ENCODE measurements around the gene MAP7. TPM values are rescaled to one million over a fixed set of nuclear protein-coding genes. Genes with fewer than 3 reads are reported as not detected.

Gene MAP7
- total RNA-seq, 1 experiment from 2014 or later: 0.11 TPM

DNA sequence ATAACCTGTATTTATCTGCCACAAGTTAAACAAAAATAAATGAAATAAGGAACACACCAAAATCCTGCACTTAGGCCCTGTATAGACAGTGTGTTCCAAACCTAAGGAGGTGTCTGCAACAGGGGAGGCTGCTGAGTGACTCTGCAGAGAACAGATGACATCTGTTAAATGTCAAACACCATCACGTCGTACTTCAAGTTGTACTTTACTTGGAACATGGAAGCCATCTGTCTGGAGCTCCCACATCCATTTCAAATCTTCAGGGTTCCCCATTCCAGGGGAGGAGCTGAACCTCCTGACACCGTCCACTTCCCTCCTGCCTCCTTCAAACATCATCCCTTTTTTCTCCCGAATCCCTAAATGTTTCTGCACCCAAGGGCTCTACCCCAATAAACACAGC lies 1.8 kb upstream of the MAP7 start:
- Histone ChIP-seq H3K27ac (no peak overlapping the region), H3K4me3 (no peak overlapping the region), H3K36me3 (no peaks in the 10 kb centered on the region; the same call in 1 of the 2 replicates), H3K4me1 (replicated peaks) (peaks cover 15% of the 10 kb centered on the region), H3K9me3 (replicated peaks) (peaks cover 6% of the 10 kb centered on the region; the same call in 1 of the 2 replicates), H3K27me3 (replicated peaks) (peaks cover 50% of the 10 kb centered on the region)
- no peak for DNase-seq (ENCODE audit: low read depth in 1 of 2, low spot score in 2 of 2)

DNA sequence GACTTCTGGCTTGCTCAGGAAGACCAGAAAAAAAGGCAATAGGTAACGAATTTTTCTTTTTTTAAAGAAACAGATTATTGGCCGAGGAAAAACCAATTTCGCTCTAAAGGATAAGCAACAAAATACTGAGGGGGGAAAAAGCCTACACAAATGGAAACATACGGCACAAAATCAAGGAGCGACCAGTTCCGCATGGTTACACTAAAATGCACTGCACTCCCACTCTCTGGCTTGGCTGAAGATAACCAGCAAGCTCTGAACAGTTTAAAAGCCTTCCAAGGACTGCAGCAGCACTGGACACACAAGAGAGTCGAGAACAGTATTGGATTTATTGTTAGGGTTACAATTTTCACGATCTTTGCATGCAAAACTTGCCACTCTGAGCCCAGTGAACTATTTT lies 881 bp upstream of the MAP7 start:
- Histone ChIP-seq H3K27me3 (replicated peaks) (peaks cover 53% of the 10 kb centered on the region), H3K4me3 (no peak overlapping the region)
- DNase-seq (ENCODE audit: low read depth in 1 of 2, low spot score in 2 of 2): no peak

DNA sequence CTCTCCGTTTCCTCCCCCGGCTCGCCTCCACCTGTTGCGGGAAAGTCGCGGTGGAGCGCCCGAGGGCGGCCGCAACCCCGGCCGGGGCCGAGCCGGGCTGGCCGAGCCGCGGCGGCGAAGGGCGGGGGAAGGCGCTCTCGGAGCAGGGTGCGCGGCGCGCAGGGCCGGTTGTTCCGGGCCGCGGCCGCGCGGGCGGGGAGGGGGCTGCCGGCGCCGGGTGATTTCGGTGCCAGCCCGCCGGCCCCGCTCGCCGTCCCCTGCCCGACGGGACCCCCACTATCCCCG lies 235 bp downstream of the MAP7 start:
- H3K36me3 ChIP-seq: no peaks in the 10 kb centered on the region; the same call in 1 of the 2 replicates
- peaks cover 6% of the 10 kb centered on the region; the same call in 1 of the 2 replicates for H3K9me3 ChIP-seq (replicated peaks)
- DNase-seq (ENCODE audit: low read depth in 1 of 2, low spot score in 2 of 2): no peak
- H3K4me1 ChIP-seq (replicated peaks): peaks cover 15% of the 10 kb centered on the region
- peaks cover 53% of the 10 kb centered on the region for H3K27me3 ChIP-seq (replicated peaks)
- H3K27ac ChIP-seq: no peak overlapping the region
- H3K4me3 ChIP-seq: peak overlapping the region; percentile 56

More for the DNA sequence above, 881 bp upstream of the MAP7 start:
- Histone ChIP-seq H3K27ac (no peak overlapping the region), H3K36me3 (no peaks in the 10 kb centered on the region; the same call in 1 of the 2 replicates), H3K4me1 (replicated peaks) (peaks cover 15% of the 10 kb centered on the region), H3K9me3 (replicated peaks) (peaks cover 6% of the 10 kb centered on the region; the same call in 1 of the 2 replicates)

GRCh38 chr6:136549300-136550044 lies 750 bp downstream of the MAP7 start:
- peaks cover 15% of the 10 kb centered on the region for H3K4me1 ChIP-seq (replicated peaks)
- peaks cover 53% of the 10 kb centered on the region for H3K27me3 ChIP-seq (replicated peaks)
- peaks cover 6% of the 10 kb centered on the region; the same call in 1 of the 2 replicates for H3K9me3 ChIP-seq (replicated peaks)
- H3K4me3 ChIP-seq: peak overlapping the region; percentile 56
- no peak overlapping the region for H3K27ac ChIP-seq
- no peaks in the 10 kb centered on the region; the same call in 1 of the 2 replicates for H3K36me3 ChIP-seq
- no peak for DNase-seq (ENCODE audit: low read depth in 1 of 2, low spot score in 2 of 2)

GRCh38 chr6:136548582-136549299 lies 1.5 kb downstream of the MAP7 start:
- Histone ChIP-seq H3K4me3 (no peak overlapping the region), H3K4me1 (replicated peaks) (peaks cover 15% of the 10 kb centered on the region), H3K27me3 (replicated peaks) (peaks cover 53% of the 10 kb centered on the region), H3K9me3 (replicated peaks) (peaks cover 6% of the 10 kb centered on the region; the same call in 1 of the 2 replicates), H3K36me3 (no peaks in the 10 kb centered on the region; the same call in 1 of the 2 replicates), H3K27ac (no peak overlapping the region)
- DNase-seq (ENCODE audit: low read depth in 1 of 2, low spot score in 2 of 2): no peak

DNA sequence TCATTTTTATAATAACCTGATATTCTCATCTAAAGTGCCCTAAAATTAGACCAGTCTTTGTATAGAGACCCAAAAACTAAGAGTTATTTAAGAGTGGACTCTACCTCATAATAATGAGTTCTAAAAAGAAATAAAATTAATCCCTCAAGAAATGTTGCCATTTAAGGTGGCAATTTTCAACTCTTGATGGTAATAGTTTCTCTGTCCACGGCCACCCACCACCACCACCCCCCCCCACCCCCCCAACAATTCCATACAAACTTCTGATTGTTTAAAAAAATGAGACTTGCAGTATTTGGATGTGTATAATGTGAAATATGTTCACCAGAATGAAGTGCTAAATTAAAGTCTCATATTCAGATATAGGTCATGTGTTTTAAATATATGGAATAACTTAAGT lies 2.4 kb downstream of the MAP7 start:
- Histone ChIP-seq H3K27ac (no peak overlapping the region), H3K36me3 (no peaks in the 10 kb centered on the region; the same call in 1 of the 2 replicates), H3K4me3 (no peak overlapping the region), H3K4me1 (replicated peaks) (peaks cover 15% of the 10 kb centered on the region), H3K27me3 (replicated peaks) (peaks cover 50% of the 10 kb centered on the region), H3K9me3 (replicated peaks) (peaks cover 6% of the 10 kb centered on the region; the same call in 1 of the 2 replicates)
- no peak for DNase-seq (ENCODE audit: low read depth in 1 of 2, low spot score in 2 of 2)

DNA sequence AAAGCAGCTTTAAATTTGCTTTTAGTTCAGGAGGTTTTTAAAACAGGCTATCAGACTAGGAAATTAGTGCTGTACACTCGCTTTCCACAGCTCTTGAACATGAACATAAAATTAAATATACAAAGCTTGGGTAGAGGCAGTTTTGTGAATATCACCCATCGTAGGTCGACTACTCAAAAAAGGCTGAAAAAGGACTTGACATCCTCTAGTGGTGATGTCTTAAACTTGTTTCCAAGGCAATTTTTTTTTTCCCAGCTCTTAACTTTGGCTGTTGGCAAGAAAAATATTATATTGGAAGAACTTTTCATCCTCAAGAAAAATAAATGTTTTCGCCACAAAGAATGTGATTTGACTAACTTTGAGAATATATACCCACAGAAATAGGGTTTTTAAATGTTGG lies 2.9 kb downstream of the MAP7 start:
- Histone ChIP-seq H3K4me3 (no peak overlapping the region), H3K36me3 (no peaks in the 10 kb centered on the region; the same call in 1 of the 2 replicates), H3K27me3 (replicated peaks) (peaks cover 46% of the 10 kb centered on the region), H3K27ac (no peak overlapping the region), H3K4me1 (replicated peaks) (peaks cover 15% of the 10 kb centered on the region), H3K9me3 (replicated peaks) (peaks cover 6% of the 10 kb centered on the region; the same call in 1 of the 2 replicates)
- no peak for DNase-seq (ENCODE audit: low read depth in 1 of 2, low spot score in 2 of 2)

- peaks cover 15% of the 10 kb centered on the region for H3K4me1 ChIP-seq (replicated peaks)
- peaks cover 43% of the 10 kb centered on the region for H3K27me3 ChIP-seq (replicated peaks)
- no peaks in the 10 kb centered on the region; the same call in 1 of the 2 replicates for H3K36me3 ChIP-seq
- H3K4me3 ChIP-seq: no peak overlapping the region
- DNase-seq (ENCODE audit: low read depth in 1 of 2, low spot score in 2 of 2): no peak
- peaks cover 6% of the 10 kb centered on the region; the same call in 1 of the 2 replicates for H3K9me3 ChIP-seq (replicated peaks)
- no peak overlapping the region for H3K27ac ChIP-seq
Observed at GRCh38 chr6:136546331-136546730, 3.9 kb downstream of the MAP7 start.

GRCh38 chr6:136544326-136544725 lies 5.9 kb downstream of the MAP7 start:
- Histone ChIP-seq H3K9me3 (replicated peaks) (no peaks in the 10 kb centered on the region), H3K27me3 (replicated peaks) (peaks cover 23% of the 10 kb centered on the region), H3K4me1 (replicated peaks) (no peaks in the 10 kb centered on the region), H3K4me3 (no peak overlapping the region), H3K27ac (no peak overlapping the region), H3K36me3 (no peaks in the 10 kb centered on the region)
- DNase-seq (ENCODE audit: low read depth in 1 of 2, low spot score in 2 of 2): no peak

- H3K4me1 ChIP-seq (replicated peaks): no peaks in the 10 kb centered on the region
- H3K9me3 ChIP-seq (replicated peaks): no peaks in the 10 kb centered on the region
- H3K36me3 ChIP-seq: no peaks in the 10 kb centered on the region
- H3K27me3 ChIP-seq (replicated peaks): no peaks in the 10 kb centered on the region; the same call in none of the 2 replicates
- no peak overlapping the region for H3K4me3 ChIP-seq
- DNase-seq (ENCODE audit: low read depth in 1 of 2, low spot score in 2 of 2): no peak
- H3K27ac ChIP-seq: no peak overlapping the region
Observed at GRCh38 chr6:136541395-136541794, 8.8 kb downstream of the MAP7 start.

DNA sequence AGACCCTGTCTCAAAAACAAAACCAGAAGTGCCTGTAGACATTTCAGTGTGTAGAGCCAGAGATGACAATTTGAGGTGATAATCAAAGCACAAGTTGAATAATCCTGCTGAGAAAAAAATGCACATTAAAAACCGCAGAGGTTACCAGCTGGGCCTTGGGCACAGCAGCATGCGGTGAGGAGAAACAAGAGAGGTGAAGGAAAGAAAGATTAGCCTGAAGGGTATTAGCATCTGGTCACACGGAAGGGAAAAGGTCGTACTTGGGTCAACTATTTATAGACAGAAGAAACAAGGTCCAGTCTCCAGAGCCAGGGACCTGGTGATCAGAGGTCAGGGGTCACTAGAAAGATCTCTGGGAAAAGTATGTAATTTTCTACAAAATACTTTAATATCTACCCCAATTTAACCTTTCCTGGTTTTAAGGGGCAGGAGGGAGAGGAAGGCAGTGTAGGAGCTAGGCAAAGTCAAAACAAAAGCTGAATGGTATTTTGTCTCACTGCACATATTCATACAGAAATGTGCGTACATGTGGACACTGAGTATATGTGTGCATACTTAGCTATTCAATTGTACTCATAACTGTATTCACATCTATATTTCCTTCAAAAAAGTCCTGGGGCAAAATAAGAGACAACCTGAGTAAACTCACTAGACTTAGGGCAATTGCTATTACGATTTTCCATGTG lies 10.1 kb downstream of the MAP7 start:
- no peak for DNase-seq (ENCODE audit: low read depth in 1 of 2, low spot score in 2 of 2)
- H3K27me3 ChIP-seq (replicated peaks): no peaks in the 10 kb centered on the region; the same call in none of the 2 replicates
- no peak overlapping the region for H3K27ac ChIP-seq
- no peaks in the 10 kb centered on the region for H3K36me3 ChIP-seq
- H3K9me3 ChIP-seq (replicated peaks): no peaks in the 10 kb centered on the region
- no peak overlapping the region for H3K4me3 ChIP-seq
- no peaks in the 10 kb centered on the region for H3K4me1 ChIP-seq (replicated peaks)

DNA sequence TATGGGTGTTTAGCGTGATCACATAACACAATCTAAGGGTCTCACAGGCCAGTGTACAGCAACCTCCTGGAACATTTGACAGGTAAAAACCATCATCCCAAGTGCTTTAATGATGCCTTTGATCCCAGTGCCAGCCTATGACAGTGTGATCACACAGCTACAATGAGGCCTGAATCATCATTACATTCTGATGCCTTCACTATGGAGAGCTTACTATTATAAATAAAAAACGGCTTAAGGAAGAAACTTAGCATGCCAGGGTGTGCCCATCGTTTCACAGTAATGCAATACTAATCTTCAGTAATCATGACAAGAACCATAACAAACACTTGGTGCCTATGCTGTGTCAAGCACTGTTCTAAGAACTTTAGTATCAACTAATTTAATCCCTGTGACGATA lies 11.4 kb downstream of the MAP7 start:
- no peak for DNase-seq (ENCODE audit: low read depth in 1 of 2, low spot score in 2 of 2)
- no peak overlapping the region for H3K4me3 ChIP-seq
- no peaks in the 10 kb centered on the region for H3K4me1 ChIP-seq (replicated peaks)
- H3K9me3 ChIP-seq (replicated peaks): no peaks in the 10 kb centered on the region
- H3K27ac ChIP-seq: no peak overlapping the region
- H3K27me3 ChIP-seq (replicated peaks): peaks cover 1% of the 10 kb centered on the region
- no peaks in the 10 kb centered on the region for H3K36me3 ChIP-seq

DNA sequence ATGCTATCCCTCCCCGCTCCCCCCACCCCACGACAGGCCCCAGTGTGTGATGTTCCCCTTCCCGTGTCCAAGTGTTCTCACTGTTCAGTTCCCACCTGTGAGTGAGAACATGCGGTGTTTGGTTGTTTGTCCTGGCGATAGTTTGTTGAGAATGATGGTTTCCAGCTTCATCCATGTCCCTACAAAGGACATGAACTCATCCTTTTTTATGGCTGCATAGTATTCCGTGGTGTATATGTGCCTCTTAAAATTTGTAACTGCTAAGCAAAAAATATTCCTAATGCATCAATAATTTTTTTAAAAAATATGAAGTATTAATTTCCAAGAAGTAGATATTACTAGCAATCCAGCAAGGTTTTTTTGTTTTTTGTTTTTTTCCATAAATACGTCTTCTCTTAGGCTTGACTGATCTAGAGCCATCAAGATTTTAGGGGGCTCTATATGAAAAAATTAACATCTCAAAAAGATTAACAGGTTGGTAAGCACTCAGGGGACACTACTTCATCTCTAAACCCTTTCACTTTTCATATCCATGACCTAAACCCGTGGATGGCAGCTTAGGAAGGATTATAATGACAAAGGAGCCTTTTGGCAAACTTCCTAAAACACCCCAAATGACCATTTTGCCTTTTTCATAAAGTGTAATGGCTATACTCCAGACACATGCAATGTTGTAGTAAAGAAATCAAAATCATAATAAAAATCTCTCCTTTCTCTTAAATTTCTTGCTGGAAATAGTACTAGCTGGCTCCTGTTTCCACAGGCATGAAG lies 14.2 kb downstream of the MAP7 start:
- Histone ChIP-seq H3K4me1 (replicated peaks) (no peaks in the 10 kb centered on the region), H3K27ac (no peak overlapping the region), H3K27me3 (replicated peaks) (peaks cover 13% of the 10 kb centered on the region), H3K4me3 (no peak overlapping the region), H3K9me3 (replicated peaks) (no peaks in the 10 kb centered on the region), H3K36me3 (no peaks in the 10 kb centered on the region)
- no peak for DNase-seq (ENCODE audit: low read depth in 1 of 2, low spot score in 2 of 2)
